Mesenchymal stem cell (in vitro differentiated cells and primary cell): Measurements from ENCODE around the gene GNG7.
"Not testable (repeated sequence)": the region's sequence is repeated elsewhere in the genome, so short reads cannot be mapped to it uniquely, and the experiment has no call there.

Source experiments
- DNase-seq: peaks from one replicate; pipeline ENCODE4 v3.0.0-alpha.2; 2013
- H2AFZ ChIP-seq: one replicate; pipeline ENCODE4 v1.6.1; 2013; ENCODE audit warnings: low read depth, mild to moderate bottlenecking, control low read depth, inconsistent platforms, low read length, moderate library complexity
- H2AK5ac ChIP-seq: 2 replicates; pipeline ENCODE4 v1.6.1; 2013; ENCODE audit warnings: low read length, moderate library complexity, mild to moderate bottlenecking, inconsistent platforms; ENCODE audit not compliant: severe bottlenecking
- H2BK120ac ChIP-seq: one replicate; pipeline ENCODE4 v1.6.1; 2013; ENCODE audit warnings: low read depth, mild to moderate bottlenecking, inconsistent platforms, low read length, moderate library complexity
- H2BK12ac ChIP-seq, 2 experiments: one replicate each; pipeline ENCODE4 v1.6.1; 2013; ENCODE audit warnings: inconsistent platforms in 2 of 2, low read length in 2 of 2, mild to moderate bottlenecking in 2 of 2, moderate library complexity in 2 of 2, control low read depth in 1 of 2
- H2BK15ac ChIP-seq: one replicate; pipeline ENCODE4 v1.6.1; 2013; ENCODE audit warnings: mild to moderate bottlenecking, low read depth, inconsistent platforms; ENCODE audit not compliant: poor library complexity, severe bottlenecking
- H2BK5ac ChIP-seq: 2 replicates; pipeline ENCODE4 v1.6.1; 2013; ENCODE audit warnings: low read depth, mild to moderate bottlenecking, low read length, control low read depth, inconsistent platforms; ENCODE audit not compliant: poor library complexity, severe bottlenecking
- H3K14ac ChIP-seq, 2 experiments: one replicate each; pipeline ENCODE4 v1.6.1; 2013; ENCODE audit warnings: inconsistent platforms in 2 of 2, low read length in 2 of 2, control low read depth in 1 of 2, mild to moderate bottlenecking in 1 of 2, moderate library complexity in 1 of 2
- H3K18ac ChIP-seq, 2 experiments: one replicate each; pipeline ENCODE4 v1.6.1; 2013; ENCODE audit warnings: inconsistent platforms in 2 of 2, low read length in 2 of 2, control low read depth in 1 of 2, low read depth in 1 of 2, mild to moderate bottlenecking in 1 of 2
- H3K23ac ChIP-seq, 2 experiments: one replicate each; pipeline ENCODE4 v1.6.1; 2013; ENCODE audit warnings: inconsistent platforms in 2 of 2, low read length in 2 of 2, mild to moderate bottlenecking in 2 of 2, moderate library complexity in 2 of 2, control low read depth in 1 of 2
- H3K27ac ChIP-seq: 2 replicates; pipeline ENCODE4 v1.5.1; 2013; ENCODE audit warnings: mild to moderate bottlenecking, moderate library complexity, low read length, control low read depth, inconsistent platforms; ENCODE audit not compliant: poor library complexity, severe bottlenecking
- H3K27me3 ChIP-seq, 2 experiments: 2 replicates each; pipeline versions ENCODE4 v1.6.1 to v1.7.0; 2013; ENCODE audit warnings: low read length in 2 of 2, mild to moderate bottlenecking in 2 of 2, moderate library complexity in 2 of 2, control low read depth in 1 of 2, inconsistent platforms in 1 of 2; ENCODE audit not compliant: control insufficient read depth in 1 of 2, insufficient read depth in 1 of 2
- H3K36me3 ChIP-seq, 2 experiments: 2 replicates each; pipeline versions ENCODE4 v1.6.1 to v1.7.0; 2013; ENCODE audit warnings: low read length in 2 of 2, control low read depth in 1 of 2, inconsistent platforms in 1 of 2, low read depth in 1 of 2, mild to moderate bottlenecking in 1 of 2; ENCODE audit not compliant: insufficient read depth in 2 of 2, control insufficient read depth in 1 of 2
- H3K4ac ChIP-seq, 2 experiments: one replicate each; pipeline ENCODE4 v1.6.1; 2013; ENCODE audit warnings: inconsistent platforms in 2 of 2, low read length in 2 of 2, mild to moderate bottlenecking in 2 of 2, moderate library complexity in 2 of 2, control low read depth in 1 of 2, low read depth in 1 of 2
- H3K4me1 ChIP-seq: 2 replicates; pipeline ENCODE4 v1.6.1; 2013; ENCODE audit warnings: low read depth, low read length, control low read depth; ENCODE audit not compliant: control insufficient read depth, insufficient read depth
- H3K4me2 ChIP-seq: 2 replicates; pipeline ENCODE4 v1.6.1; 2013; ENCODE audit warnings: low read length, mild to moderate bottlenecking, inconsistent platforms; ENCODE audit not compliant: poor library complexity, severe bottlenecking
- H3K4me3 ChIP-seq, 2 experiments: 2 replicates each; pipeline versions ENCODE4 v1.5.1 to v1.7.0; 2013; ENCODE audit warnings: low read length in 2 of 2, mild to moderate bottlenecking in 2 of 2, control low read depth in 1 of 2, low read depth in 1 of 2; ENCODE audit not compliant: insufficient read depth in 1 of 2
- H3K79me1 ChIP-seq: replicated peaks from 2 replicates; pipeline ENCODE4 v1.6.1; 2013; ENCODE audit warnings: mild to moderate bottlenecking, control low read depth, low read length, inconsistent platforms; ENCODE audit not compliant: poor library complexity, severe bottlenecking
- H3K9ac ChIP-seq: 2 replicates; pipeline ENCODE4 v1.7.0; 2013; ENCODE audit warnings: mild to moderate bottlenecking, low read length, moderate library complexity
- H3K9me3 ChIP-seq: 2 replicates; pipeline ENCODE4 v1.7.0; 2013; ENCODE audit warnings: mild to moderate bottlenecking, low read length; ENCODE audit not compliant: control insufficient read depth
- H4K8ac ChIP-seq: one replicate; pipeline ENCODE4 v1.6.1; 2013; ENCODE audit warnings: inconsistent platforms, mild to moderate bottlenecking, low read length, moderate library complexity
- H4K91ac ChIP-seq: one replicate; pipeline ENCODE4 v1.6.1; 2013; ENCODE audit warnings: mild to moderate bottlenecking, low read length, inconsistent platforms
- WGBS: methylation state at CpG from one replicate; pipeline ENCODE4 v1.1.7; 2013; ENCODE audit warnings: mixed read lengths; 5-methylcytosine and 5-hydroxymethylcytosine counted together

Gene GNG7

GRCh38 chr19:2469915-2470200, 232.6 kb downstream of the GNG7 start:
- not testable (repeated sequence) for H2BK5ac ChIP-seq, H3K36me3 ChIP-seq, H2BK15ac ChIP-seq, H4K91ac ChIP-seq, H3K27ac ChIP-seq, DNase-seq, H3K9me3 ChIP-seq, H3K23ac ChIP-seq, H3K79me1 ChIP-seq, H3K18ac ChIP-seq, H3K4ac ChIP-seq, H4K8ac ChIP-seq, H3K27me3 ChIP-seq, H2BK120ac ChIP-seq, H2BK12ac ChIP-seq, H3K4me2 ChIP-seq, H2AK5ac ChIP-seq, H3K4me3 ChIP-seq, H3K4me1 ChIP-seq, H2AFZ ChIP-seq, H3K14ac ChIP-seq
- peak overlapping the region; percentile 45 for H3K9ac ChIP-seq
- WGBS = 73% methylated on average over 8 of the region's 8 CpGs

- peak overlapping the region; percentile 4 for H4K91ac ChIP-seq
- H3K4me3 ChIP-seq = no peak overlapping the region
- no peak overlapping the region for H3K27ac ChIP-seq
- H2BK15ac ChIP-seq = no peak overlapping the region
- H3K36me3 ChIP-seq = no peaks in the 10 kb centered on the region
- H2AFZ ChIP-seq = no peak overlapping the region
- H3K27me3 ChIP-seq = no peaks in the 10 kb centered on the region
- 13% methylated on average over 23 of the region's 23 CpGs for WGBS
- H3K9ac ChIP-seq = peak overlapping the region; percentile 45
- no peak overlapping the region for H3K14ac ChIP-seq
- H2BK5ac ChIP-seq = no peak overlapping the region
- no peaks in the 10 kb centered on the region for H3K9me3 ChIP-seq
- H2BK120ac ChIP-seq = no peak overlapping the region
- H3K4me1 ChIP-seq = peaks cover 6% of the 10 kb centered on the region
- no peak overlapping the region for H3K18ac ChIP-seq
- no peak overlapping the region for H3K4me2 ChIP-seq
- no peak overlapping the region for H2AK5ac ChIP-seq
- H3K4ac ChIP-seq = no peak overlapping the region
- H3K23ac ChIP-seq = no peak overlapping the region
- H4K8ac ChIP-seq = peak overlapping the region; percentile 57
- H2BK12ac ChIP-seq = no peak overlapping the region
- peak; percentile 83 for DNase-seq
- H3K79me1 ChIP-seq = no peaks in the 10 kb centered on the region
These were observed 233.2 kb downstream of the GNG7 start for GRCh38 chr19:2469102-2469914.

GRCh38 chr19:2468596-2468995, 233.9 kb downstream of the GNG7 start:
- Histone ChIP-seq H3K14ac (no peak overlapping the region), H2BK120ac (no peak overlapping the region), H2BK12ac (no peak overlapping the region), H3K4me3 (no peak overlapping the region), H2AK5ac (no peak overlapping the region), H3K79me1 (no peaks in the 10 kb centered on the region), H3K27ac (no peak overlapping the region), H3K36me3 (no peaks in the 10 kb centered on the region), H3K9me3 (no peaks in the 10 kb centered on the region), H2BK5ac (no peak overlapping the region), H3K9ac (no peak overlapping the region), H2BK15ac (no peak overlapping the region), H3K18ac (no peak overlapping the region), H4K91ac (no peak overlapping the region), H3K4me1 (peaks cover 6% of the 10 kb centered on the region), H3K4ac (no peak overlapping the region), H2AFZ (no peak overlapping the region), H3K4me2 (no peak overlapping the region), H3K27me3 (no peaks in the 10 kb centered on the region), H4K8ac (no peak overlapping the region), H3K23ac (no peak overlapping the region)
- 55% methylated on average over 12 of the region's 12 CpGs for WGBS
- DNase-seq = no peak

- 81% methylated on average over 5 of the region's 5 CpGs for WGBS
- Histone ChIP-seq H3K9me3 (no peaks in the 10 kb centered on the region), H3K18ac (no peak overlapping the region), H3K4ac (no peak overlapping the region), H3K79me1 (peaks cover 1% of the 10 kb centered on the region), H3K36me3 (no peaks in the 10 kb centered on the region), H2AK5ac (no peak overlapping the region), H3K4me2 (no peak overlapping the region), H3K9ac (peak overlapping the region; percentile 24), H2BK15ac (no peak overlapping the region), H2AFZ (no peak overlapping the region), H4K8ac (no peak overlapping the region), H3K4me3 (no peak overlapping the region), H3K27me3 (no peaks in the 10 kb centered on the region), H2BK120ac (no peak overlapping the region), H3K4me1 (peaks cover 10% of the 10 kb centered on the region), H3K14ac (no peak overlapping the region), H4K91ac (no peak overlapping the region), H3K27ac (no peak overlapping the region), H3K23ac (no peak overlapping the region), H2BK5ac (no peak overlapping the region), H2BK12ac (no peak overlapping the region)
- DNase-seq = no peak
These were observed 238.1 kb downstream of the GNG7 start for GRCh38 chr19:2464389-2464788.
